Inferior parietal cortex (tissue), 1 donor: ENCODE measurements around the gene PHACTR3.
"Not testable (repeated sequence)": the region's sequence is repeated elsewhere in the genome, so short reads cannot be mapped to it uniquely, and the experiment has no call there.

Source experiments
- DNase-seq: peaks from one replicate; pipeline ENCODE4 v3.0.0-alpha.2; 2016; ENCODE audit errors: extremely low spot score

Gene PHACTR3

GRCh38 chr20:59858425-59858824 lies 254.1 kb downstream of the PHACTR3 start:
- DNase-seq, result no peak

GRCh38 chr20:59861401-59861800 lies 257.1 kb downstream of the PHACTR3 start:
- no peak for DNase-seq

GRCh38 chr20:59863058-59863457 lies 258.7 kb downstream of the PHACTR3 start:
- DNase-seq, result no peak

- DNase-seq, result no peak
Observed at GRCh38 chr20:59864726-59865125, 260.4 kb downstream of the PHACTR3 start.

- no peak for DNase-seq
Observed at GRCh38 chr20:59866338-59866737, 262.0 kb downstream of the PHACTR3 start.

GRCh38 chr20:59871096-59871495 lies 266.8 kb downstream of the PHACTR3 start:
- no peak for DNase-seq

- DNase-seq, result no peak
Observed at GRCh38 chr20:59873409-59873808, 269.1 kb downstream of the PHACTR3 start.

- no peak for DNase-seq
Observed at GRCh38 chr20:59880198-59880597, 275.9 kb downstream of the PHACTR3 start.

- DNase-seq, result no peak
Observed at GRCh38 chr20:59884494-59884893, 280.2 kb downstream of the PHACTR3 start.

- no peak for DNase-seq
Observed at GRCh38 chr20:59888050-59888449, 283.7 kb downstream of the PHACTR3 start.

- not testable (repeated sequence) for DNase-seq
Observed at GRCh38 chr20:59890035-59890434, 285.7 kb downstream of the PHACTR3 start.

- DNase-seq, result no peak
Observed at GRCh38 chr20:59891581-59891980, 287.2 kb downstream of the PHACTR3 start.

- no peak for DNase-seq
Observed at GRCh38 chr20:59895908-59896307, 291.6 kb downstream of the PHACTR3 start.
